ENCODE data around the gene IPMK.
"Not testable (repeated sequence)": the region's sequence is repeated elsewhere in the genome, so short reads cannot be mapped to it uniquely, and the experiment has no call there.

The IPMK gene

GRCh38 chr10:58175990-58176900, 91.4 kb downstream of the IPMK start:
- DNase-seq (ENCODE audit: insufficient read length, low spot score) (no peak), FAIRE-seq (no peak)
- no peak for TF ChIP-seq CTCF (IDR thresholded peaks at IDR 0.05; ENCODE audit: insufficient read depth, missing control alignments)

- TF ChIP-seq CTCF (IDR thresholded peaks at IDR 0.05; ENCODE audit: insufficient read depth, missing control alignments): no peak
- DNase-seq (ENCODE audit: insufficient read length, low spot score) (no peak), FAIRE-seq (no peak)
These were observed 92.9 kb downstream of the IPMK start for GRCh38 chr10:58174831-58175230.

GRCh38 chr10:58173391-58173790, 94.3 kb downstream of the IPMK start:
- FAIRE-seq: no peak
- no peak for TF ChIP-seq CTCF (IDR thresholded peaks at IDR 0.05; ENCODE audit: insufficient read depth, missing control alignments)
- DNase-seq (ENCODE audit: insufficient read length, low spot score): no peak

- TF ChIP-seq CTCF (IDR thresholded peaks at IDR 0.05; ENCODE audit: insufficient read depth, missing control alignments): no peak
- FAIRE-seq (no peak), DNase-seq (ENCODE audit: insufficient read length, low spot score) (no peak)
These were observed 96.5 kb downstream of the IPMK start for GRCh38 chr10:58171146-58171545.

- no peak for TF ChIP-seq CTCF (IDR thresholded peaks at IDR 0.05; ENCODE audit: insufficient read depth, missing control alignments)
- DNase-seq (ENCODE audit: insufficient read length, low spot score): no peak
- FAIRE-seq: no peak
These were observed 103.2 kb downstream of the IPMK start for GRCh38 chr10:58164517-58164916.

- FAIRE-seq: no peak
- no peak for TF ChIP-seq CTCF (IDR thresholded peaks at IDR 0.05; ENCODE audit: insufficient read depth, missing control alignments)
- no peak for DNase-seq (ENCODE audit: insufficient read length, low spot score)
These were observed 108.9 kb downstream of the IPMK start for GRCh38 chr10:58158806-58159205.

- FAIRE-seq: no peak
- no peak for TF ChIP-seq CTCF (IDR thresholded peaks at IDR 0.05; ENCODE audit: insufficient read depth, missing control alignments)
- no peak for DNase-seq (ENCODE audit: insufficient read length, low spot score)
These were observed 110.5 kb downstream of the IPMK start for GRCh38 chr10:58157076-58157766.

- not testable (repeated sequence) for FAIRE-seq
These were observed 111.8 kb downstream of the IPMK start for GRCh38 chr10:58155941-58156340.

More at GRCh38 chr10:58155941-58156340, 111.8 kb downstream of the IPMK start:
- DNase-seq (ENCODE audit: insufficient read length, low spot score): not testable (repeated sequence)
